Retina (tissue), 1 donor: Measurements from ENCODE around the gene TAF13.
"Not testable (repeated sequence)": the region's sequence is repeated elsewhere in the genome, so short reads cannot be mapped to it uniquely, and the experiment has no call there.

ENCODE experiments used
- DNase-seq: peaks from one replicate; pipeline ENCODE4 v3.0.0-alpha.2; 2016

Gene TAF13

GRCh38 chr1:109091078-109091838, 15.5 kb upstream of the TAF13 start:
- no peak for DNase-seq

- DNase-seq = peak; percentile 96
These were observed 14.6 kb upstream of the TAF13 start, which contains the start of gene TMEM167B for GRCh38 chr1:109090196-109091077. Gene TMEM167B, plus strand, starts transcription at chr1:109090764. Its CDS starts 109 bp downstream, at chr1:109090873.

GRCh38 chr1:109089242-109090015, 13.6 kb upstream of the TAF13 start:
- peak; percentile 31 for DNase-seq

GRCh38 chr1:109084563-109085517, 9.0 kb upstream of the TAF13 start:
- DNase-seq = no peak

- DNase-seq = no peak
These were observed 8.1 kb upstream of the TAF13 start for GRCh38 chr1:109083923-109084322.

- DNase-seq = no peak
These were observed 7.7 kb upstream of the TAF13 start for GRCh38 chr1:109083501-109083900.

- no peak for DNase-seq
These were observed 4.8 kb upstream of the TAF13 start for GRCh38 chr1:109080441-109081082.

GRCh38 chr1:109079240-109079622, 3.4 kb upstream of the TAF13 start:
- DNase-seq = no peak

GRCh38 chr1:109078317-109078716, 2.5 kb upstream of the TAF13 start:
- DNase-seq = no peak

- no peak for DNase-seq
These were observed 6.5 kb downstream of the TAF13 start for GRCh38 chr1:109069294-109069693.

- DNase-seq = no peak
These were observed 7.9 kb downstream of the TAF13 start for GRCh38 chr1:109067883-109068282.

GRCh38 chr1:109065137-109065536, 10.7 kb downstream of the TAF13 start:
- DNase-seq = no peak

GRCh38 chr1:109061183-109061582, 14.6 kb downstream of the TAF13 start:
- no peak for DNase-seq

GRCh38 chr1:109060707-109061106, 15.1 kb downstream of the TAF13 start:
- DNase-seq = no peak

- no peak for DNase-seq
These were observed 16.8 kb downstream of the TAF13 start for GRCh38 chr1:109059026-109059425.

- no peak for DNase-seq
These were observed 19.7 kb downstream of the TAF13 start for GRCh38 chr1:109056064-109056463.

- not testable (repeated sequence) for DNase-seq
These were observed 23.7 kb downstream of the TAF13 start for GRCh38 chr1:109052145-109052544.

- DNase-seq = no peak
These were observed 25.4 kb downstream of the TAF13 start for GRCh38 chr1:109050228-109050995.

- DNase-seq = no peak
These were observed 27.5 kb downstream of the TAF13 start for GRCh38 chr1:109048335-109048734.

GRCh38 chr1:109047339-109047738, 28.5 kb downstream of the TAF13 start:
- no peak for DNase-seq

- no peak for DNase-seq
These were observed 29.1 kb downstream of the TAF13 start for GRCh38 chr1:109046671-109047070.
